Smooth muscle cell (in vitro differentiated cells): ENCODE measurements around the gene CAMK1D. TPM values are rescaled to one million over a fixed set of nuclear protein-coding genes. Genes with fewer than 3 reads are reported as not detected.

Experiments
- DNase-seq: peaks from one replicate; lab custom pipeline; 2025; ENCODE audit not compliant: unreplicated experiment; lab: John Stamatoyannopoulos, UW
- H2AFZ ChIP-seq: fragments of 200-600 bp; sonication (generic); 2 replicates; pipeline ENCODE4 v1.6.0; 2016; ENCODE audit warnings: antibody characterized with exemption, low read depth, mild to moderate bottlenecking
- H3F3A ChIP-seq: fragments of 200-600 bp; sonication (generic); 2 replicates; pipeline ENCODE4 v1.6.0; 2017; ENCODE audit warnings: antibody characterized with exemption, low read depth
- H3K27ac ChIP-seq: fragments of 200-600 bp; sonication (generic); 2 replicates; pipeline ENCODE4 v1.5.1; 2016; ENCODE audit warnings: low read depth, mild to moderate bottlenecking
- H3K27me3 ChIP-seq: fragments of 200-600 bp; sonication (generic); 2 replicates; pipeline ENCODE4 v1.6.1; 2016; ENCODE audit warnings: low read depth, mild to moderate bottlenecking
- H3K36me3 ChIP-seq: fragments of 200-600 bp; sonication (generic); 2 replicates; pipeline ENCODE4 v1.5.1; 2016; ENCODE audit warnings: low read depth
- H3K4me1 ChIP-seq: fragments of 200-600 bp; sonication (generic); 2 replicates; pipeline ENCODE4 v1.5.1; 2016; ENCODE audit warnings: low read depth
- H3K4me2 ChIP-seq: fragments of 200-600 bp; sonication (generic); 2 replicates; pipeline ENCODE4 v1.6.0; 2016; ENCODE audit warnings: mild to moderate bottlenecking
- H3K4me3 ChIP-seq: fragments of 200-600 bp; sonication (generic); 2 replicates; pipeline ENCODE4 v1.5.1; 2016; ENCODE audit warnings: mild to moderate bottlenecking
- H3K79me2 ChIP-seq: fragments of 200-600 bp; sonication (generic); 2 replicates; pipeline ENCODE4 v1.6.0; 2016; ENCODE audit warnings: low read depth, mild to moderate bottlenecking
- H3K9ac ChIP-seq: fragments of 200-600 bp; sonication (generic); 2 replicates; pipeline ENCODE4 v1.6.0; 2016; ENCODE audit warnings: low read depth
- H3K9me3 ChIP-seq: fragments of 200-600 bp; sonication (generic); replicated peaks from 2 replicates; pipeline ENCODE4 v1.5.1; 2016; ENCODE audit warnings: low read depth
- H4K20me1 ChIP-seq: fragments of 200-600 bp; sonication (generic); 2 replicates; pipeline ENCODE4 v1.6.0; 2016; ENCODE audit warnings: low read depth
- WGBS: methylation state at CpG from one replicate; pipeline ENCODE4 v1.1.7; 2016; ENCODE audit warnings: low lambda C conversion rate; 5-methylcytosine and 5-hydroxymethylcytosine counted together
- polyA plus RNA-seq: library from polyadenylated mRNA; unstranded; fragments of >200 nt; fragmentation: Nextera tagmentation; extraction: Ambion mirVana; gene quantifications from 2 replicates; pipeline ENCODE4 v1.2.1, GENCODE V29; 2016
- total RNA-seq: library from RNA; depleted of rRNA; stranded (reverse); fragments of >200 nt; gene quantifications from 2 replicates; pipeline ENCODE4 v1.2.3, GENCODE V29; 2014
- TF ChIP-seq, protein P1 (sequence below): fragments of 200-600 bp; sonication (generic); IDR thresholded peaks from 2 replicates; pipeline ENCODE4 v1.5.1; 2017; ENCODE audit warnings: borderline replicate concordance, mild to moderate bottlenecking, antibody characterized with exemption; ENCODE audit not compliant: insufficient read depth, poor library complexity, severe bottlenecking

The CAMK1D gene
- total and polyA plus RNA-seq, 2 experiments from 2014 or later, result 1.6 to 2.3 TPM

- H3K4me1 ChIP-seq, result no peaks in the 10 kb centered on the region
- no peaks in the 10 kb centered on the region for H4K20me1 ChIP-seq
- H2AFZ ChIP-seq, result no peak overlapping the region
- TF ChIP-seq, protein P1, sequence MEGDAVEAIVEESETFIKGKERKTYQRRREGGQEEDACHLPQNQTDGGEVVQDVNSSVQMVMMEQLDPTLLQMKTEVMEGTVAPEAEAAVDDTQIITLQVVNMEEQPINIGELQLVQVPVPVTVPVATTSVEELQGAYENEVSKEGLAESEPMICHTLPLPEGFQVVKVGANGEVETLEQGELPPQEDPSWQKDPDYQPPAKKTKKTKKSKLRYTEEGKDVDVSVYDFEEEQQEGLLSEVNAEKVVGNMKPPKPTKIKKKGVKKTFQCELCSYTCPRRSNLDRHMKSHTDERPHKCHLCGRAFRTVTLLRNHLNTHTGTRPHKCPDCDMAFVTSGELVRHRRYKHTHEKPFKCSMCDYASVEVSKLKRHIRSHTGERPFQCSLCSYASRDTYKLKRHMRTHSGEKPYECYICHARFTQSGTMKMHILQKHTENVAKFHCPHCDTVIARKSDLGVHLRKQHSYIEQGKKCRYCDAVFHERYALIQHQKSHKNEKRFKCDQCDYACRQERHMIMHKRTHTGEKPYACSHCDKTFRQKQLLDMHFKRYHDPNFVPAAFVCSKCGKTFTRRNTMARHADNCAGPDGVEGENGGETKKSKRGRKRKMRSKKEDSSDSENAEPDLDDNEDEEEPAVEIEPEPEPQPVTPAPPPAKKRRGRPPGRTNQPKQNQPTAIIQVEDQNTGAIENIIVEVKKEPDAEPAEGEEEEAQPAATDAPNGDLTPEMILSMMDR, result no peak
- H3K4me2 ChIP-seq, result no peak overlapping the region
- H3K4me3 ChIP-seq, result no peak overlapping the region
- DNase-seq, result no peak
- no peaks in the 10 kb centered on the region for H3K9me3 ChIP-seq
- H3K9ac ChIP-seq, result no peak overlapping the region
- no peak overlapping the region for H3K27ac ChIP-seq
- WGBS, result 87% methylated on average over 5 of the region's 5 CpGs
- no peaks in the 10 kb centered on the region for H3K36me3 ChIP-seq
- H3F3A ChIP-seq, result no peaks in the 10 kb centered on the region
- H3K79me2 ChIP-seq, result no peaks in the 10 kb centered on the region
- no peaks in the 10 kb centered on the region for H3K27me3 ChIP-seq
These were observed 263.8 kb downstream of the CAMK1D start for GRCh38 chr10:12613136-12613535.

DNA sequence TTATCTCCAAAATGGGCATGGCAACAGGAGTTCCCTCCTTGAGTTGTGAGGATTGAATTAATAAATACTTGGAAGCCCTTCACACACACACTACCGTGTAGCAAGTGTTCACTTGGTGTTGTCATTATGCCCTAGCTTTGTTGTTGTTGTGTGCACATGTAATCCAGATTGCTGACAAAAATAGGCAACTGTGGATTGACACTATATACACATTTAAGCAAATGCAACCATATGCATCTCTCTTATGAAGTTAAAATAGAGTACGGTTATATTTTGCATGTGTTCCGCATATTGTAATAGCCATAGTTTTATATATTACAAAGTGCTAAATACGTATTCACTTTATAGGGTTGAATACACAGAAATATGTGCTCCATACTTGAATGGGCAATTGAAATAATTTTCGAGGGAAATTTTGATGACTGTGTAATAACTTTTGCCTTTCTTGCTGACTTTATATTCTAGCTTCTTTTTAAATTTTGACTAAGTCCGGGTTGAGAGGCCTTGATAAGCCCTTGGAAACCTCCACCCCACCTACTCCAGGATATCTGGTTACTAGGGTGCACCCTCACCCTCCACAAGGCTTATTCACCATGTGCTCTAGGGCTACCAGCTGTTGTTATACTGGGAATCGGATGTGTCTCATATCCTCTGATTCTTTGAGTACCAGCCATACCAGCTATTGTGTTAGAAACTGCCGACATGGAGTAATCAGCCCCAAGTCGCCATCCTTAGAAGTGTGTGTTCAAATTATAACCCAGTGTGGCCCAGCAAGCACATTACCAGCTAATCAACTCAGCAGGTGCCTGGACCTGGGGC is 265.0 kb downstream of the CAMK1D start:
- H3K79me2 ChIP-seq, result no peaks in the 10 kb centered on the region
- no peak overlapping the region for H3K9ac ChIP-seq
- DNase-seq, result no peak
- H3K27me3 ChIP-seq, result no peaks in the 10 kb centered on the region
- no peaks in the 10 kb centered on the region for H4K20me1 ChIP-seq
- TF ChIP-seq, protein P1, result no peak
- 90% methylated on average over 9 of the region's 9 CpGs for WGBS
- no peaks in the 10 kb centered on the region for H3F3A ChIP-seq
- H3K4me1 ChIP-seq, result no peaks in the 10 kb centered on the region
- H3K9me3 ChIP-seq, result no peaks in the 10 kb centered on the region
- no peak overlapping the region for H2AFZ ChIP-seq
- no peak overlapping the region for H3K4me2 ChIP-seq
- H3K4me3 ChIP-seq, result no peak overlapping the region
- H3K36me3 ChIP-seq, result no peaks in the 10 kb centered on the region
- no peak overlapping the region for H3K27ac ChIP-seq

- TF ChIP-seq, protein P1, result no peak
- WGBS, result 96% methylated on average over 17 of the region's 17 CpGs
- no peaks in the 10 kb centered on the region for H3K27me3 ChIP-seq
- no peaks in the 10 kb centered on the region for H3K4me1 ChIP-seq
- H3K4me3 ChIP-seq, result no peak overlapping the region
- H3K4me2 ChIP-seq, result no peak overlapping the region
- no peaks in the 10 kb centered on the region for H3K36me3 ChIP-seq
- H4K20me1 ChIP-seq, result no peaks in the 10 kb centered on the region
- DNase-seq, result no peak
- H2AFZ ChIP-seq, result no peak overlapping the region
- H3K9me3 ChIP-seq, result no peaks in the 10 kb centered on the region
- no peaks in the 10 kb centered on the region for H3K79me2 ChIP-seq
- H3K27ac ChIP-seq, result no peak overlapping the region
- no peaks in the 10 kb centered on the region for H3F3A ChIP-seq
- no peak overlapping the region for H3K9ac ChIP-seq
These were observed 266.2 kb downstream of the CAMK1D start for GRCh38 chr10:12615296-12616220.
